DMS79 (cell line): ENCODE results near the gene CHD2.

ENCODE experiments used
- DNase-seq: peaks from one replicate; lab custom pipeline; 2025; lab: John Stamatoyannopoulos, UW

CHD2 gene

GRCh38 chr15:93068581-93069199 is 168.6 kb downstream of the CHD2 start:
- no peak for DNase-seq

- no peak for DNase-seq
These were observed 170.0 kb downstream of the CHD2 start for GRCh38 chr15:93070132-93070531.

- no peak for DNase-seq
These were observed 170.6 kb downstream of the CHD2 start for GRCh38 chr15:93070551-93071296.

- DNase-seq: no peak
These were observed 171.4 kb downstream of the CHD2 start for GRCh38 chr15:93071469-93071936.

- no peak for DNase-seq
These were observed 171.9 kb downstream of the CHD2 start for GRCh38 chr15:93072011-93072410.

- peak; percentile 13 for DNase-seq
These were observed 172.6 kb downstream of the CHD2 start for GRCh38 chr15:93072411-93073394.

GRCh38 chr15:93073465-93073952 is 173.4 kb downstream of the CHD2 start:
- no peak for DNase-seq

- no peak for DNase-seq
These were observed 174.5 kb downstream of the CHD2 start for GRCh38 chr15:93074599-93074998.

- DNase-seq: no peak
These were observed 176.1 kb downstream of the CHD2 start for GRCh38 chr15:93076217-93076616.

- no peak for DNase-seq
These were observed 176.8 kb downstream of the CHD2 start for GRCh38 chr15:93076875-93077274.
